Fibroblast of mammary gland (primary cell): Measurements from ENCODE around the gene COBLL1.

Experiments used
- DNase-seq: peaks from one replicate; pipeline ENCODE4 v3.0.0-alpha.2; 2010; ENCODE audit warnings: low read depth
- H3K4me3 ChIP-seq: 2 replicates; pipeline ENCODE4 v1.5.1; 2011; ENCODE audit warnings: low read depth, mild to moderate bottlenecking, low read length, moderate library complexity; ENCODE audit not compliant: control insufficient read depth
- TF ChIP-seq, protein P1 (sequence below): conservative IDR thresholded peaks from 2 replicates; pipeline ENCODE4 v1.5.1; 2011; ENCODE audit warnings: low read depth, low read length, inconsistent platforms; ENCODE audit not compliant: control insufficient read depth, insufficient read depth

Gene COBLL1

GRCh38 chr2:164835302-164835701, 6.3 kb downstream of the COBLL1 start:
- H3K4me3 ChIP-seq = no peak overlapping the region
- TF ChIP-seq, protein P1, sequence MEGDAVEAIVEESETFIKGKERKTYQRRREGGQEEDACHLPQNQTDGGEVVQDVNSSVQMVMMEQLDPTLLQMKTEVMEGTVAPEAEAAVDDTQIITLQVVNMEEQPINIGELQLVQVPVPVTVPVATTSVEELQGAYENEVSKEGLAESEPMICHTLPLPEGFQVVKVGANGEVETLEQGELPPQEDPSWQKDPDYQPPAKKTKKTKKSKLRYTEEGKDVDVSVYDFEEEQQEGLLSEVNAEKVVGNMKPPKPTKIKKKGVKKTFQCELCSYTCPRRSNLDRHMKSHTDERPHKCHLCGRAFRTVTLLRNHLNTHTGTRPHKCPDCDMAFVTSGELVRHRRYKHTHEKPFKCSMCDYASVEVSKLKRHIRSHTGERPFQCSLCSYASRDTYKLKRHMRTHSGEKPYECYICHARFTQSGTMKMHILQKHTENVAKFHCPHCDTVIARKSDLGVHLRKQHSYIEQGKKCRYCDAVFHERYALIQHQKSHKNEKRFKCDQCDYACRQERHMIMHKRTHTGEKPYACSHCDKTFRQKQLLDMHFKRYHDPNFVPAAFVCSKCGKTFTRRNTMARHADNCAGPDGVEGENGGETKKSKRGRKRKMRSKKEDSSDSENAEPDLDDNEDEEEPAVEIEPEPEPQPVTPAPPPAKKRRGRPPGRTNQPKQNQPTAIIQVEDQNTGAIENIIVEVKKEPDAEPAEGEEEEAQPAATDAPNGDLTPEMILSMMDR = no peak
- no peak for DNase-seq

- TF ChIP-seq, protein P1 = no peak
- no peak overlapping the region for H3K4me3 ChIP-seq
- DNase-seq = no peak
These were observed 9.7 kb downstream of the COBLL1 start for GRCh38 chr2:164831887-164832286.

DNA sequence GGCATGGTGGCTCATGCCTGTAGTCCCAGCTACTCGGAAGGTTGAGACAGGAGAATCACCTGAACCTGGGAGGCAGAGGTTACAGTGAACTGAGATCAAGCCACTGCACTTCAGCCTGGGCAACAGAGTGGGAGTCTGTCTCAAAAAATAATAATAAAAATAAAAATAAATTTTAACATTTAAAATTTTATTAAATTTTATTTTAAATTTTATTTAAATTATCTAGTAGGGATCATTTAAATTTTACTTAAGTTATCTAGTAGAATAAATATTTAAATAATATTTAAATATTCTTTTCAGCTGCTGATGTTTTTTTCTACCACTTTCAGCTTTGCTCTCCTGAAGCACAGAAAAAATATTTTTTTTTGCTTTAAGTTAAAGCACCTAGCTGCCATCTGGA, 10.4 kb downstream of the COBLL1 start:
- H3K4me3 ChIP-seq = no peak overlapping the region
- DNase-seq = no peak
- TF ChIP-seq, protein P1 = no peak

DNA sequence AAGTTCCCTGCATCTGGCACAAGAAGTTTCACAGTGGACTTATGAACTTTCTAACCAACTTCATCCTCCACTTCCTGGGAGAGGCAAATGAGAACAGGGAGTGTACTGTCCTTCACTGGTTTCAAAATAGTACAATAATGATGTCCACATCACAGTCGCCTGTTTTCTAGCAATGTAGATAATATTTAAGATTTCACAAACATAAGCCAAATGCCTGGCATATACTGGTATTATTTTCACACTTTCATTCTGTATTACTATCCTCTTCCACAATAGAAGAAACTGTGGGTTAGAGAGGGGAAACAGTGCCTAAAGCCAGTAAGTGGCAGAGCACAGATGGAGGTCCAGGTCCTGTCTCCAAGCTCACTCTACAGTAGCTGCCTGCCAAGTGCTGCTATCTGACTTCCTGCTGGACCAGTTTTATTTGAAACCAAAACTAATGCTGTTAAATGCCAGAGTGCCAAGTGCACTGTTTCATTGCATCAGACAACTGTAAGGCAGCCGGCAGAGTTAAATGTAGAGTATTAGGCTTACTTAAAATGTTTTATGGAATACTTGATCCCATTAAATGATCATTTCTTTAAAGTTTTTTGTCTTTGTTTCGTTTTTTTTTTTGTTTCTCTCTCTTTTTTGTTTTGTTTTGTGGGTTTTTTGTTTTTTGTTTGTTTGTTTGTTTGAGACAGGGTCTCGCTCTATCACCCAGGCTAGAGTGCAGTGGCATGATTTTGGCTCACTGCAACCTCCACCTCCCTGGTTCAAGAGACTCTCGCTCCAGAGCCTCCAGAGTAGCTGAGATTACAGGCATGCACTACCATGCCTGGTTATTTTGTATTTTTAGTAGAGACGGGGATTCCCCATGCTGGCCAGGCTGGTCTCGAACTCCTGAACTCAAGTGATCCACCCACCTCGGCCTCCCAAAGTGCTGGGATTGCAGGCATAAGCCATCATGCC, 15.1 kb downstream of the COBLL1 start:
- H3K4me3 ChIP-seq = no peak overlapping the region
- no peak for DNase-seq
- TF ChIP-seq, protein P1 = no peak

- no peak overlapping the region for H3K4me3 ChIP-seq
- DNase-seq = peak; percentile 52
- TF ChIP-seq, protein P1 = no peak
These were observed 16.8 kb downstream of the COBLL1 start for GRCh38 chr2:164824872-164825271.

GRCh38 chr2:164823126-164823525, 18.5 kb downstream of the COBLL1 start:
- no peak for DNase-seq
- TF ChIP-seq, protein P1 = no peak
- H3K4me3 ChIP-seq = no peak overlapping the region

DNA sequence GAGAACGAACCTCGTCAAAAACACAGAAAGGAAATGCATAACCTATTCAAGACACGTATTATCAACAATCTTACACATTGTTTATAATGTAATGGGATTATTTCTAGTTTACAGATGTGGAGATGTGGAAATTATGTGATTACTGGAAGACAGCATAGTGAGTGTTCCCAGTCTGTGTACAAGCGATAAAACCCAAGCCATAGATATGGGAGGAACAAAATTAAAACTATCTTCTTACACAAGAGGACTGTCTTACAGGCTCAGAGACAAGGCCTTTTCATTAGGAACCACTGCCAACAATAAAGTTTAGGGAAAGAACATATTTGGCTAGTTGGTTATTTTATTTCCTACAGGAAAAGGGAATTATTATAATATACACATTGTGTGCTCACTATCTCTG, 20.3 kb downstream of the COBLL1 start:
- TF ChIP-seq, protein P1 = no peak

More for the DNA sequence above, 20.3 kb downstream of the COBLL1 start:
- no peak overlapping the region for H3K4me3 ChIP-seq
- DNase-seq = no peak
